IPS-18a (cell line): ENCODE measurements around the gene MYO10.

Experiments
- H3K27ac ChIP-seq: one replicate; pipeline ENCODE4 v1.5.1; 2013; ENCODE audit warnings: low read length
- H3K27me3 ChIP-seq: one replicate; pipeline ENCODE4 v1.6.1; 2013; ENCODE audit warnings: mild to moderate bottlenecking, low read length; ENCODE audit not compliant: control insufficient read depth, insufficient read depth
- H3K36me3 ChIP-seq: one replicate; pipeline ENCODE4 v1.6.1; 2013; ENCODE audit warnings: low read depth, low read length; ENCODE audit not compliant: control insufficient read depth
- H3K4me1 ChIP-seq: one replicate; pipeline ENCODE4 v1.6.1; 2013; ENCODE audit warnings: low read depth, low read length; ENCODE audit not compliant: control insufficient read depth
- H3K4me3 ChIP-seq: one replicate; pipeline ENCODE4 v1.5.1; 2013; ENCODE audit warnings: low read length
- H3K9ac ChIP-seq: one replicate; pipeline ENCODE4 v1.6.1; 2013; ENCODE audit warnings: mild to moderate bottlenecking, low read length, moderate library complexity
- H3K9me3 ChIP-seq: one replicate; pipeline ENCODE4 v1.6.1; 2013; ENCODE audit warnings: low read depth, low read length; ENCODE audit not compliant: control insufficient read depth

MYO10 gene

DNA sequence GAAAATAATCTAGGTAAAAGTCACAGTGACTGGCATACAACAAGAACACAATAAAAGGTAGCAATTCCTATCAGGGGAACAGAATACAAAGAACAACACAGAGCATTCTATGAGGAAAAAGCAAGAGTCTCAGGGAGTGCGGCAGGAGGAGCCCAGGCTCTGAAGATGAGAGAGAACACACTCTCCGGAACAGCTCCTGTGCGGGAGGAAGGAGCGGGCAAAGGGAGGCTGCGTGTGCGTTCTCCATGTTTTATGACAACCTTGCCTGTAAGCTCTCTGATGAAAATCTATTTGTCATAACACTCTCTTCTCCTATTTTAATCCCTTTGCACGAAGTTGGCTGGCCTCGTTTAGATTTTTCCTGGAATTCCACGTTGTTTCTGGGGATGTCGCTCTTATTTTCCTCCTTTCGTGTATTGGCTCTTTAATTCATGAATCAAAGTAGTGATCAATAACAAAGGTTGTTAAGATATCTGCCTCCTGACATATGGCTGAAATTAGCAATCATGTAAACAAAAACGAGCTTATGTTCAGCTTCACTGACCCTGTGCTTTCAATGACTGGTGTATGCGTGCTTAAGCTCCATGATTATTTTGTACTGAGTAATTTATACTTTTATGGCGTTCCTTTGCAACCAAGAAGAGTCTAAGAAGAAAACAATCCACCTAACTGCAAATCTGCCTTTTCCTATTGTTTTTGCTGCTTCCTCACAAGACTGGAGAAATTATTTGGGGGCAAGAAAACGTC lies 109.5 kb downstream of the MYO10 start:
- Histone ChIP-seq H3K4me3 (no peak overlapping the region), H3K36me3 (no peaks in the 10 kb centered on the region), H3K27ac (no peak overlapping the region), H3K4me1 (no peaks in the 10 kb centered on the region), H3K27me3 (no peaks in the 10 kb centered on the region), H3K9me3 (no peaks in the 10 kb centered on the region), H3K9ac (no peak overlapping the region)

- Histone ChIP-seq H3K4me3 (no peak overlapping the region), H3K36me3 (no peaks in the 10 kb centered on the region), H3K9me3 (no peaks in the 10 kb centered on the region), H3K27ac (no peak overlapping the region), H3K4me1 (no peaks in the 10 kb centered on the region), H3K9ac (no peak overlapping the region), H3K27me3 (no peaks in the 10 kb centered on the region)
Observed at GRCh38 chr5:16819522-16820167, 116.4 kb downstream of the MYO10 start.

- H3K4me3 ChIP-seq = no peak overlapping the region
- no peaks in the 10 kb centered on the region for H3K9me3 ChIP-seq
- H3K27ac ChIP-seq = no peak overlapping the region
- H3K36me3 ChIP-seq = no peaks in the 10 kb centered on the region
- H3K27me3 ChIP-seq = no peaks in the 10 kb centered on the region
- no peak overlapping the region for H3K9ac ChIP-seq
- H3K4me1 ChIP-seq = no peaks in the 10 kb centered on the region
Observed at GRCh38 chr5:16815432-16815831, 120.7 kb downstream of the MYO10 start.

DNA sequence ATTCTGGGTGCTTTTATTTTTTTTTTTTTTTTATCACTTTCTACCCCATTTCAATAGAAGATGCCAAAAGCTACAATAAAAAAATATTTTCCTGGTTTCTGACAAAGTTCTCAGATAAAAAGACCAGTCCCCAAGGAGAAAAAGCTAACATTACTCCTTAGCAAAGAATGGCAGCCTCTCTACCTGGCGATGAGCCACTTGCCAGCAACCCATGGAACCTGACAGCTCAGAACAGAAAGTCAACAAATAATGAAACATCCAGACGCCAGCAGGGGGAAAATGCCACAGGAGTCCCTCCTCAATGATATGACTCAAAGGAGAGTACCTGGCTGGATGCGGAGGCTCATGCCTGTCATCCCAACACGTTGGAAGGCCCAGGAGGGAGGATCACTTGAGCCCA lies 123.2 kb downstream of the MYO10 start:
- no peaks in the 10 kb centered on the region for H3K27me3 ChIP-seq
- H3K4me3 ChIP-seq = no peak overlapping the region
- H3K27ac ChIP-seq = no peak overlapping the region
- no peaks in the 10 kb centered on the region for H3K36me3 ChIP-seq
- H3K9me3 ChIP-seq = no peaks in the 10 kb centered on the region
- H3K4me1 ChIP-seq = no peaks in the 10 kb centered on the region
- H3K9ac ChIP-seq = no peak overlapping the region

GRCh38 chr5:16812448-16812847 lies 123.6 kb downstream of the MYO10 start:
- Histone ChIP-seq H3K27me3 (no peaks in the 10 kb centered on the region), H3K9ac (no peak overlapping the region), H3K4me3 (no peak overlapping the region), H3K4me1 (no peaks in the 10 kb centered on the region), H3K27ac (no peak overlapping the region), H3K36me3 (no peaks in the 10 kb centered on the region), H3K9me3 (no peaks in the 10 kb centered on the region)

DNA sequence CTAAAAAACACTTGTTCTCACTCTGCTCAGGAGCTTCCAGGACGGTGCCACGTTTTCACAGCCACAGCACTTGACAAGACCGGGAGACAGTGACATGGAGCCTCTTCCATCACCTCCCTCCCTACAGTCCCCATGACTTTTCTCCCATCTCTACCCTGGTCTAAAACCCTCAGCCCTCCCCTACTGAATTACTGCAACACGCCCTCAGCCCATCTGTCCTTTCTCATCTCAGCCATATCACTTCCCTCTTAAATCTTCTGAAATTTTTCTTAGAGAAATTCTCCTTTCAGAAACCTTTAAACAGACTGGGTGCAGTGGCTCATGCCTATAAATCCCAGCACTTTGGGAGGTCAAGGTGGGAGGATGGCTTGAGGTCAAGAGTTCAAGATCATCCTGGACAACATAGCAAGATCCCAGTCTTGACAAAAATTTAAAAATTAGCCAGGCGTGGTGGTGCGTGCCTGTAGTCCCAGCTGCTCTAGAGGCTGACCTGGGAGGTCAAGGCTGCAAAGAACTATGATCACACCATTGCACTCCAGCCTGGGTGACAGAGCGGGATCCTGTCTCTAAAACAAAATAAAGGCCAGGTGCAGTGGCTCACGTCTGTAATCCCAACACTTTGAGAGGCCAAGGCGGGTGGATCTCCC lies 125.8 kb downstream of the MYO10 start:
- no peak overlapping the region for H3K4me3 ChIP-seq
- no peaks in the 10 kb centered on the region for H3K27me3 ChIP-seq
- no peaks in the 10 kb centered on the region for H3K4me1 ChIP-seq
- H3K9ac ChIP-seq = no peak overlapping the region
- no peaks in the 10 kb centered on the region for H3K36me3 ChIP-seq
- no peak overlapping the region for H3K27ac ChIP-seq
- no peaks in the 10 kb centered on the region for H3K9me3 ChIP-seq

- Histone ChIP-seq H3K36me3 (no peaks in the 10 kb centered on the region), H3K4me3 (no peak overlapping the region), H3K27me3 (no peaks in the 10 kb centered on the region), H3K9me3 (no peaks in the 10 kb centered on the region), H3K9ac (no peak overlapping the region), H3K27ac (no peak overlapping the region), H3K4me1 (no peaks in the 10 kb centered on the region)
Observed at GRCh38 chr5:16809395-16810207, 126.5 kb downstream of the MYO10 start.

DNA sequence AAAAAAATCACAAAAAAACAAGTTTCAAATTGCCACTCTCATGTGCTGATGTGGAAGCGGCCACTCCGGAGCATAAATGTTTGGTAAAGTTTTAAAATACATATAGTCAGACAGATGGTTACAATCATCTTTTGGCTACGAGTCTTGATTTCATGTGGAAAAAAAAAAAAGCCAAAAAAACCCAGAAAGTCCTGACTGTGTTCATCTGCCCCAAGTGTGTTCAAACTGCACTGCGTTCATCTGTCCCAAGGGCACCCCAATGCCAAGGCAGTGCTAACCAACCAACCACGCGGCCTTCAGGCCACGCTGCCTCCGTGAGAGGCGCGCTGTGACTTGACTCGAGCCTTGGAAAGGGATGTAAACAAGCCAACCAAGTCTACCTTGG lies 127.1 kb downstream of the MYO10 start:
- no peaks in the 10 kb centered on the region for H3K4me1 ChIP-seq
- H3K27ac ChIP-seq = no peak overlapping the region
- H3K9ac ChIP-seq = no peak overlapping the region
- no peak overlapping the region for H3K4me3 ChIP-seq
- no peaks in the 10 kb centered on the region for H3K9me3 ChIP-seq
- no peaks in the 10 kb centered on the region for H3K27me3 ChIP-seq
- no peaks in the 10 kb centered on the region for H3K36me3 ChIP-seq

- Histone ChIP-seq H3K27ac (no peak overlapping the region), H3K36me3 (no peaks in the 10 kb centered on the region), H3K4me3 (no peak overlapping the region), H3K9ac (no peak overlapping the region), H3K27me3 (no peaks in the 10 kb centered on the region), H3K4me1 (no peaks in the 10 kb centered on the region), H3K9me3 (no peaks in the 10 kb centered on the region)
Observed at GRCh38 chr5:16808021-16808420, 128.1 kb downstream of the MYO10 start.

DNA sequence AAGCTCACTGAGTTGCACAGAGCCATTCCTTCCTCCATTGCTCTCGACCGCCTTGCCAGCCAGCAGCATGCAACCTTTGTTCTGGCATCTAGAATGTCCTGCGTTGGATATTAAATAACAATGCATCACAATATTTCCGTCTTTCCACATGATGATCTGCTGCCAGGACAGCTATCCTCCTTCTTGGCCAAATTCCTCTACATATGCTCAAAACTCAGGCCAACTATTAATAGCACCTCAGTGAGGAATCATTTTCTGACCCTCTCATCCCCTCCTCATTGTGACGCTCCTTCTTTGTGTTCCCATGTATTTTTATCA lies 128.6 kb downstream of the MYO10 start:
- H3K27ac ChIP-seq = no peak overlapping the region
- H3K9ac ChIP-seq = no peak overlapping the region
- H3K36me3 ChIP-seq = no peaks in the 10 kb centered on the region
- H3K9me3 ChIP-seq = no peaks in the 10 kb centered on the region
- H3K4me3 ChIP-seq = no peak overlapping the region
- H3K4me1 ChIP-seq = no peaks in the 10 kb centered on the region
- H3K27me3 ChIP-seq = no peaks in the 10 kb centered on the region

DNA sequence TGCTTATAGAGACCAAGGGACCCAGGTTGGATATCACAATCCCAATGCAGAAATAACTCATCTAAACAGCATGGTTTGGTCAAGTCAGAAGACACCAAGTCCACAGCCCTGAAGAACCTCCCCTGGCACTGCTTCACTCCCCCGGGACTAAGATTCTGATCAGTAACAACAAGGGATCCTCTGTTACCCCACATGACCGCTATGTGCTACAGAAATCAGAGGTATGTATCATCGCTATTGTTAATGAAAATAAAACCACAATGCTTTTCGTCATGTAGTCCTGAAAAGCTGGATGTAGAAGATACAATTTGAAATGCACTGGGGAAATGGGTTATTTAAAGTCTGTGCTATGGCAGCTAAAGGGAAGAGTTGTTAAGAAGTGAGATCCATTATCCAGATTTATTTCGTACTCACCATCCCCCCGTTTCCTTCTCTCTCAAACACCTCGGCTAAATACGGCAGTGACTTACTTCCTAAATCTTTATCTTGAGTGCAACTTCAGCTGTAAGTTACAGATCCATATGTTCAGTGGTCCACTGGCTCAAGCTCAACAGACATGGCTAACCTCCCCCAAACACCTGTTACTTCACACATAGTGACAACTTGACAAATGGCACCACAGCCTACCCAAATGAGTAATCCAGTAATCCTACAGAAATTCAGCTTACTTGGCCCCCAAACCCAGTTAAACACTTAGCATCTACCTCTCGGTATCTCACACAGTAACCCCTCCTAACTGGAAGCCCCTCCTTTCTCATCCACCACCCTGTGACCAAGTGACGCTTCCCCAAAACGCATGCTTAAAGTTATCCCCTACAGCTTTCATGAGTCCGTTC lies 129.2 kb downstream of the MYO10 start:
- Histone ChIP-seq H3K36me3 (no peaks in the 10 kb centered on the region), H3K27me3 (no peaks in the 10 kb centered on the region), H3K4me1 (no peaks in the 10 kb centered on the region), H3K9ac (no peak overlapping the region), H3K4me3 (no peak overlapping the region), H3K9me3 (no peaks in the 10 kb centered on the region), H3K27ac (no peak overlapping the region)
